ENCODE measurements around the gene MYL3. TPM values are rescaled to one million over a fixed set of nuclear protein-coding genes. Genes with fewer than 3 reads are reported as not detected.
A peak's percentile ranks its signal among the peaks of the same experiment; 100 is the strongest.

The MYL3 gene
- polyA plus RNA-seq, 1 donor (not counting 4 experiments of a cell fraction or from before 2014, with no cell fraction given) = not detected

DNA sequence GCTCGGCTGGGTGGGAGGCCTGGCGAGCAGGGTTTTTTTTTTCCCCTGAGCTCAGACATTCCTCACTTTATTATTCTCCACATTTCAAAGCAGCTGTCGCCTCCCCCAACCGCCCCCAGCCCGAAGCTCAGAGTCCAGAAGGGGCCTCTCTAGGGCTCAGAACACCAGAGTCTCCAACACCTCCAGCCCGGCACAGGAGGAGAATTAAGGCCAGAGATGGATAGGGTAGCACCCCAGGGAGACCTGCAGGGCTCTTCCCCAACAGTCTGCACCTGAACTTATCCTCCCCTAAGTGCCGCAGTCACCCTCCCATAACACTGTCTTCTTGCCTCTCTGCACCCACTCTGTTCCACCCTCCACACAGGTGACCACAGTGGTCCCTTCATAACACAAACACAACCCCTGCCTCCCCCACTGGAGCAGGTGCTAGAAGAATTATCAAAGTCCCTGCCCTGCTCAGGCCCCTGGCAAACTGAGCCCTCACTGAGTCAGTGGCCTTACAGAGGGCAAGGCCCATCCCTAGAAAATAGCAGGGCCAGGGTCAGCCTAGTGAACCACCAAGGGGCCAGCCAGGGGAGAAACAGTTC, 14.1 kb downstream of the MYL3 start:
- no peaks in the 10 kb centered on the region for H4K20me1 ChIP-seq (ENCODE audit: control insufficient read depth, extremely low read depth, insufficient read depth, low read length)
- H3K4me1 ChIP-seq (ENCODE audit: control insufficient read depth, extremely low read depth, insufficient read depth, low read length) = peaks cover 5% of the 10 kb centered on the region
- no peak overlapping the region for H3K9ac ChIP-seq (ENCODE audit: control insufficient read depth, extremely low read depth, insufficient read depth, low read length)
- no peak overlapping the region for H3K4me2 ChIP-seq (ENCODE audit: control insufficient read depth, extremely low read depth, insufficient read depth, low read depth, low read length)
- H3K27ac ChIP-seq (ENCODE audit: control insufficient read depth, insufficient read depth, low read length) = no peak overlapping the region
- H3K27me3 ChIP-seq (ENCODE audit: control insufficient read depth, extremely low read depth, insufficient read depth, low read length) = peaks cover 22% of the 10 kb centered on the region
- no peaks in the 10 kb centered on the region for H3K79me2 ChIP-seq (ENCODE audit: control insufficient read depth, insufficient read depth, low read length)
- H3K9me1 ChIP-seq (ENCODE audit: control insufficient read depth, extremely low read depth, insufficient read depth, low read length) = no peaks in the 10 kb centered on the region
- no peak overlapping the region for H3K4me3 ChIP-seq (ENCODE audit: control insufficient read depth in 2 of 3, extremely low read depth in 1 of 3, insufficient read depth in 2 of 3, low read depth in 1 of 3, low read length in 3 of 3)
- H2AFZ ChIP-seq (ENCODE audit: control insufficient read depth, low read length) = no peak overlapping the region
- dilution Hi-C loops (cut with MboI; ENCODE audit: extremely low pct_ligation_motif_present, low sequenced_read_pairs) = no loop called here
- TF ChIP-seq, protein P1, sequence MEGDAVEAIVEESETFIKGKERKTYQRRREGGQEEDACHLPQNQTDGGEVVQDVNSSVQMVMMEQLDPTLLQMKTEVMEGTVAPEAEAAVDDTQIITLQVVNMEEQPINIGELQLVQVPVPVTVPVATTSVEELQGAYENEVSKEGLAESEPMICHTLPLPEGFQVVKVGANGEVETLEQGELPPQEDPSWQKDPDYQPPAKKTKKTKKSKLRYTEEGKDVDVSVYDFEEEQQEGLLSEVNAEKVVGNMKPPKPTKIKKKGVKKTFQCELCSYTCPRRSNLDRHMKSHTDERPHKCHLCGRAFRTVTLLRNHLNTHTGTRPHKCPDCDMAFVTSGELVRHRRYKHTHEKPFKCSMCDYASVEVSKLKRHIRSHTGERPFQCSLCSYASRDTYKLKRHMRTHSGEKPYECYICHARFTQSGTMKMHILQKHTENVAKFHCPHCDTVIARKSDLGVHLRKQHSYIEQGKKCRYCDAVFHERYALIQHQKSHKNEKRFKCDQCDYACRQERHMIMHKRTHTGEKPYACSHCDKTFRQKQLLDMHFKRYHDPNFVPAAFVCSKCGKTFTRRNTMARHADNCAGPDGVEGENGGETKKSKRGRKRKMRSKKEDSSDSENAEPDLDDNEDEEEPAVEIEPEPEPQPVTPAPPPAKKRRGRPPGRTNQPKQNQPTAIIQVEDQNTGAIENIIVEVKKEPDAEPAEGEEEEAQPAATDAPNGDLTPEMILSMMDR (optimal IDR thresholded peaks at IDR 0.05 in 1 of 3, IDR thresholded peaks at IDR 0.05 in 1 of 3, conservative IDR thresholded peaks at IDR 0.05 in 1 of 3; ENCODE audit: extremely low read depth in 1 of 3, insufficient read depth in 2 of 3, low read length in 3 of 3) = no peak
- TF ChIP-seq EZH2 (IDR thresholded peaks at IDR 0.05; ENCODE audit: low read length) = no peak
- no peaks in the 10 kb centered on the region for H3K36me3 ChIP-seq (ENCODE audit: control insufficient read depth in 2 of 2, extremely low read depth in 1 of 2, insufficient read depth in 2 of 2, low read length in 2 of 2)
- FAIRE-seq (no peak), DNase-seq (ENCODE audit: low read depth, low spot score) (no peak)
- no peaks in the 10 kb centered on the region for H3K9me3 ChIP-seq (ENCODE audit: control insufficient read depth, low read depth, low read length)

DNA sequence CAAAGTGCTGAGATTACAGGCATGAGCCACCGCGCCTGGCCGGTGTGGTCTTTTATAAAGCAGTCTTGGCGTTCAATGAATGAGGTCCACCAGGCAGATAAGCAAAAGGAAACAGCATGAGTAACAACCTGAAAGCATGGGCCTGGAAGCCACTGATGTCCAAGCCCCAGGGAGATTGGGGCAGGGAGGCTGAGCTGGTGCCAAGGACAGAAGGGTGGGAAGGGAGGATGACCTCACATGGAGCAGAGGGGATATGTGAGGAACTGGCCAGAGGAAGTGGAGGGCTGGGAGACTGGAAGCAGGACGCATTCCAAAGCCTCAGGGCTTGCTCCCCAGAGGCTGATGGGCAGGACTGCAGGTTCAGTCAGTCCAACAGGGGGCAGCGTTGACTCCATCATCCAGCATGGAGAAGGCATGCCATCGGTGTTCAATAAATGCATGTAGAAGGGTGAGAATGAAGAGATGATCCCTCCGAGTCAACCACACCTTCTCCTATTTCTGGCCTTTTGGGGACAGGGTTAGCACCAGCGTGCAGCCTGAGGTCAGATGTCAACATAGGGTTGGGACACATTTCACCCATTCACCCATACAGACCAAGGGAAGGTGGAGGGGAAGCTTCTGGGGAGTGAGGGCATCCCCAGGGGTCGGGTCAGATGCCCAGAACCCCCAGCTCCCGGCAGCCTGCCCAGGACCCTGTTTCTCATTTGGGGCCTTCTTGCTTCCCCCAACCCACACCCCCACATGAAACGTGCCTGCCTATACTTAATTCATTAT, 14.8 kb downstream of the MYL3 start:
- DNase-seq (ENCODE audit: low read depth, low spot score) (no peak), FAIRE-seq (no peak)
- Histone ChIP-seq H2AFZ (ENCODE audit: control insufficient read depth, low read length) (no peak overlapping the region), H3K27ac (ENCODE audit: control insufficient read depth, insufficient read depth, low read length) (no peak overlapping the region), H3K79me2 (ENCODE audit: control insufficient read depth, insufficient read depth, low read length) (no peaks in the 10 kb centered on the region), H4K20me1 (ENCODE audit: control insufficient read depth, extremely low read depth, insufficient read depth, low read length) (no peaks in the 10 kb centered on the region), H3K4me1 (ENCODE audit: control insufficient read depth, extremely low read depth, insufficient read depth, low read length) (peaks cover 5% of the 10 kb centered on the region), H3K9me3 (ENCODE audit: control insufficient read depth, low read depth, low read length) (no peaks in the 10 kb centered on the region), H3K4me2 (ENCODE audit: control insufficient read depth, extremely low read depth, insufficient read depth, low read depth, low read length) (no peak overlapping the region), H3K27me3 (ENCODE audit: control insufficient read depth, extremely low read depth, insufficient read depth, low read length) (peaks cover 18% of the 10 kb centered on the region), H3K4me3 (ENCODE audit: control insufficient read depth in 2 of 3, extremely low read depth in 1 of 3, insufficient read depth in 2 of 3, low read depth in 1 of 3, low read length in 3 of 3) (no peak overlapping the region), H3K36me3 (ENCODE audit: control insufficient read depth in 2 of 2, extremely low read depth in 1 of 2, insufficient read depth in 2 of 2, low read length in 2 of 2) (no peaks in the 10 kb centered on the region), H3K9me1 (ENCODE audit: control insufficient read depth, extremely low read depth, insufficient read depth, low read length) (no peaks in the 10 kb centered on the region), H3K9ac (ENCODE audit: control insufficient read depth, extremely low read depth, insufficient read depth, low read length) (no peak overlapping the region)
- dilution Hi-C loops (cut with MboI; ENCODE audit: extremely low pct_ligation_motif_present, low sequenced_read_pairs) = no loop called here
- TF ChIP-seq, protein P1 (optimal IDR thresholded peaks at IDR 0.05 in 1 of 3, IDR thresholded peaks at IDR 0.05 in 1 of 3, conservative IDR thresholded peaks at IDR 0.05 in 1 of 3; ENCODE audit: extremely low read depth in 1 of 3, insufficient read depth in 2 of 3, low read length in 3 of 3) = peak in 2 of 3 experiments; percentile 57 to 61
- TF ChIP-seq EZH2 (IDR thresholded peaks at IDR 0.05; ENCODE audit: low read length) = no peak
